Omental fat pad (tissue), 4 donors: Measurements from ENCODE around the gene CLASP1. TPM values are rescaled to one million over a fixed set of nuclear protein-coding genes. Genes with fewer than 3 reads are reported as not detected.
"Not testable (repeated sequence)": the region's sequence is repeated elsewhere in the genome, so short reads cannot be mapped to it uniquely, and the experiment has no call there.

Experiments
- ATAC-seq: fragments of 150-250 bp; one replicate; pipeline ENCODE4 v1.9.1; 2016; ENCODE audit warnings: mild to moderate bottlenecking, moderate library complexity; ENCODE audit not compliant: low FRiP score
- DNase-seq: peaks from one replicate; pipeline ENCODE4 v3.0.0-alpha.2; 2019; ENCODE audit warnings: low spot score
- total RNA-seq, 4 donors: library from RNA; depleted of rRNA; stranded (reverse); fragments of >200 nt; gene quantifications; one replicate each; pipeline ENCODE4 v1.1.0, GENCODE V29; 2016
- TF ChIP-seq, protein P1 (sequence below), 3 donors: fragments of 450-650 bp; IDR thresholded peaks; one replicate each; pipeline ENCODE4 v1.5.1; 2016 to 2017; ENCODE audit warnings: antibody characterized with exemption in 3 of 3, mild to moderate bottlenecking in 3 of 3, moderate library complexity in 2 of 3

Gene CLASP1
- total RNA-seq, 4 donors from 2014 or later, result 56.2 to 114 (median 64.5) TPM

DNA sequence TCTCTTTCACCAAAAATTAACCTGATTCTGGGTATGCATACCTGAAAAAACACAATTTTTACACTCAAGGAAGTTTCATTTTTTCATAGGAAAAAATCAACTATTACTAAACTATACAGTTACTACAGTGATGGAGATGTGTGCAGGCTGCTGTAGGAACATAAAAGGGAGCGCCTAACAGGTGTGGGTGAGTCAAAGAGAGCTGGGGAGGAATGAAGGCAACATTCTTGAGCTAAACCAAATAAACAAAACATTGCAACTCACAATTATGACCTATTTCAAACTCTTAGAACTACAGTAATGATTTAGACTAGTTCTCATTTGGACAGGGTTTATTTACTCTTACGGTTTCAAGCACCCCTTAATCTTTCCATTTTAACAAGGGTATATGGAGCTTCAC, 13.4 kb upstream of the CLASP1 start:
- ATAC-seq (no peak), DNase-seq (no peak)
- TF ChIP-seq, protein P1, sequence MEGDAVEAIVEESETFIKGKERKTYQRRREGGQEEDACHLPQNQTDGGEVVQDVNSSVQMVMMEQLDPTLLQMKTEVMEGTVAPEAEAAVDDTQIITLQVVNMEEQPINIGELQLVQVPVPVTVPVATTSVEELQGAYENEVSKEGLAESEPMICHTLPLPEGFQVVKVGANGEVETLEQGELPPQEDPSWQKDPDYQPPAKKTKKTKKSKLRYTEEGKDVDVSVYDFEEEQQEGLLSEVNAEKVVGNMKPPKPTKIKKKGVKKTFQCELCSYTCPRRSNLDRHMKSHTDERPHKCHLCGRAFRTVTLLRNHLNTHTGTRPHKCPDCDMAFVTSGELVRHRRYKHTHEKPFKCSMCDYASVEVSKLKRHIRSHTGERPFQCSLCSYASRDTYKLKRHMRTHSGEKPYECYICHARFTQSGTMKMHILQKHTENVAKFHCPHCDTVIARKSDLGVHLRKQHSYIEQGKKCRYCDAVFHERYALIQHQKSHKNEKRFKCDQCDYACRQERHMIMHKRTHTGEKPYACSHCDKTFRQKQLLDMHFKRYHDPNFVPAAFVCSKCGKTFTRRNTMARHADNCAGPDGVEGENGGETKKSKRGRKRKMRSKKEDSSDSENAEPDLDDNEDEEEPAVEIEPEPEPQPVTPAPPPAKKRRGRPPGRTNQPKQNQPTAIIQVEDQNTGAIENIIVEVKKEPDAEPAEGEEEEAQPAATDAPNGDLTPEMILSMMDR (IDR thresholded peaks at IDR 0.05), result no peak

GRCh38 chr2:121659933-121660332, 10.7 kb upstream of the CLASP1 start:
- ATAC-seq (no peak), DNase-seq (no peak)
- TF ChIP-seq, protein P1 (IDR thresholded peaks at IDR 0.05), result no peak

- not testable (repeated sequence) for DNase-seq, ATAC-seq
Measured at GRCh38 chr2:121658393-121658792, 9.1 kb upstream of the CLASP1 start.

- DNase-seq, result no peak
- ATAC-seq, result no peak
- TF ChIP-seq, protein P1 (IDR thresholded peaks at IDR 0.05), result no peak
Measured at GRCh38 chr2:121653035-121653434, 3.8 kb upstream of the CLASP1 start.

GRCh38 chr2:121650315-121650930, 1.2 kb upstream of the CLASP1 start:
- ATAC-seq (peak; percentile 7), DNase-seq (no peak)
- TF ChIP-seq, protein P1 (IDR thresholded peaks at IDR 0.05), result no peak

- TF ChIP-seq, protein P1 (IDR thresholded peaks at IDR 0.05), result no peak
- peak; percentile 73 for DNase-seq
- ATAC-seq, result peak; percentile 99
Measured at GRCh38 chr2:121649596-121650314, 493 bp upstream of the CLASP1 start.

DNA sequence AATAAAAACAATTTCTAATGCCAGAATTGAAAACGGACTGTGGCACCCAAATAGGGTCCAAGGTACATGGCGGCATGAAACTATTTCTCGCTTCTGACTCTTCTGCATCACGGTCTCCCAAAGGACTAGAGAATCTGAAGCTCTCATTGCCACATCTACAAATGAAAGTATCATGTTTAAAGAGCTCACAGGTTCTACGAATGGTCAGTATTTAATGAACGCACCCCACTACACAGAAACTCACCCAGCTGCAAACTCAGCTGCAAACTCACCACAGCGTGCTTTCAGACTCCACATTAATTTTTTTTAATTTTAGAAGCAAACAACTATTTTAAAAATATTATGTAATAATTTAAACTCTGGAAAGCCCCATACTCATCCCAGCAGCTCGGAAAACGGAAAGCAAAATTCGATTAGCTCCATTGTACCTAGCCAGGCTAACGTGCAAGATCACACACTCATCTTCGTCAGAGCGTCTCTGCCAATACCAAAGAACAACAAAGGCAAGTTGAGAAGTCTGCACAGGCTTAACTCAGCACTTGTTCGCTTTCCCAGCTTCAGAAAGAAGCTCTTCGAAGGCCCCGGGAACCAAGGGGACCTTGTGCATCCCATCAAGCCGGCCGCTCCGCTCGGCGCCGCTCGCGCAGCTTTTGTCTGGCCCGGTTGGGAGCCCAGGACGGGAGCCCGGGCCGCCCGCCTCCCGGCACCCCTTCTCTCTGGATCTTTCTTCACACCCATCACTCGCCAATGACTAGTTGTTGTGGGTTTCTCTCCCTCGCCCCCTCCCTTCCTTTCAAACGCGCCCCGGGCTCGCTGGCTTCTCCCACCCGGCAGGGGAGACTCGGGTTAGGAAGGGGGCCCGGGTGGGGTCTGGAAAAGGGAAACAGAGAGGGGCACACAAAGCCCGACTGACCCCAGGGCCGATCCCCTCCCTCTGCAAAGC, 785 bp downstream of the CLASP1 start:
- no peak for DNase-seq
- peak; percentile 33 for ATAC-seq
- TF ChIP-seq, protein P1 (IDR thresholded peaks at IDR 0.05), result no peak
